Body of pancreas (tissue), 4 donors: ENCODE measurements around the gene GAN. TPM values are rescaled to one million over a fixed set of nuclear protein-coding genes. Genes with fewer than 3 reads are reported as not detected.

ENCODE experiments used
- ATAC-seq: fragments of 150-250 bp; one replicate; pipeline ENCODE4 v1.9.1; 2016
- DNase-seq, 4 donors: peaks; one replicate each; pipeline ENCODE4 v3.0.0-alpha.2; 2019
- H3K27ac ChIP-seq, 4 donors: fragments of 200-600 bp; sonication (generic); 1 replicate in 3 of 4; 2 replicates in 1 of 4; pipeline versions ENCODE4 v1.5.1 to v1.6.1; 2016 to 2019; ENCODE audit warnings: mild to moderate bottlenecking in 1 of 4, mixed read lengths in 1 of 4, moderate library complexity in 1 of 4
- H3K27me3 ChIP-seq, 2 donors: fragments of 200-600 bp; sonication (generic); one replicate each; pipeline ENCODE4 v1.6.0; 2016; ENCODE audit warnings: mild to moderate bottlenecking in 1 of 2
- H3K36me3 ChIP-seq, 2 donors: fragments of 200-600 bp; sonication (generic); replicated peaks in 1 of 2; 2 replicates each; pipeline ENCODE4 v1.5.1; 2016; ENCODE audit warnings: low read depth in 2 of 2; ENCODE audit not compliant: insufficient read depth in 1 of 2
- H3K4me1 ChIP-seq: fragments of 200-600 bp; sonication (generic); one replicate; pipeline ENCODE4 v1.6.0; 2016
- H3K4me3 ChIP-seq, 2 donors: fragments of 200-600 bp; sonication (generic); 1 replicate in 1 of 2; 2 replicates in 1 of 2; pipeline ENCODE4 v1.5.1; 2016 to 2019
- H3K9me3 ChIP-seq, 3 donors: fragments of 200-600 bp; sonication (generic); 1 replicate in 2 of 3; 2 replicates in 1 of 3; pipeline ENCODE4 v1.5.1; 2016
- CTCF ChIP-seq, 7 experiments: fragments of 450-650 bp in 4 of 7; fragments of 200-600 bp in 3 of 7; sonication (generic) in 3 of 7; IDR thresholded peaks; one replicate each; pipeline ENCODE4 v1.5.1; 2016 to 2019; ENCODE audit warnings: antibody characterized with exemption in 7 of 7
- POLR2A ChIP-seq, 3 donors: fragments of 450-650 bp; IDR thresholded peaks; one replicate each; pipeline ENCODE4 v1.6.1; 2016; ENCODE audit warnings: antibody characterized with exemption in 3 of 3, mild to moderate bottlenecking in 2 of 3
- WGBS, 2 donors: methylation state at CpG; one replicate each; pipeline ENCODE4 v1.1.5; 2017; 5-methylcytosine and 5-hydroxymethylcytosine counted together
- intact Hi-C: fragments of 100-400 bp; cut with DNase I; formaldehyde crosslinking; loops from one replicate; pipeline ENCODE4 v1.15.1; 2023
- total RNA-seq, 2 donors: library from RNA; depleted of rRNA; stranded (reverse); fragments of >200 nt; gene quantifications; one replicate each; pipeline ENCODE4 v1.1.0, GENCODE V29; 2016

Gene GAN
- total RNA-seq, 2 donors from 2014 or later: 3.6 to 4.9 TPM

DNA sequence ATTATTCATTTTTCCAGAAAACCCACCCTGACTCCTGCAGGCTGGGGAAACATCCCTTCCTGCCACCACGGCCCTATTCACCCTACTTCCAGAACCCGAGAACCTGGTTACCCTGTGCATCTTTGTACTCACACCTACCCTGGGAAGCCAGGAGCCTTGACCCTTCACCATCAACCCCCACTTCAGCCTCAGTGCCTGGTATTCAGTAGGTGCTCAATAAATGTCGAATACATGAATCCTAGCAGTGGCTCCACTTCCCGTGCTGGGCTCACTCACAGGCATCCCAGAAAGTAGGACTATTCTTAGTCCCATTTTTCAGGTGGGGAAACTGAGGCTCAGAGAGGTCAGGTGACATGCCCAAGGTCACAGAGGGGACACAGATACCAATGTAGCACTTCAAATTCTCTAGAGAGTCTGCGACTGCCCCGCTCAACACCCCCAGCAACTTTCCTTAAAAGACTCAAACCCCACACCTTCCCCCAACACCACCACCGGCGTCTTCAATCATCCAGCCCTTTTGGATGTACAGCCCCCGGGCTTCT lies 93.7 kb downstream of the GAN start:
- 69 to 72% methylated on average over 9 of the region's 9 CpGs for WGBS, 2 donors
- Histone ChIP-seq H3K36me3 (no peaks in the 10 kb centered on the region), H3K27ac (no peak overlapping the region), H3K4me1 (peaks cover 5% of the 10 kb centered on the region), H3K9me3 (no peaks in the 10 kb centered on the region), H3K27me3 (no peaks in the 10 kb centered on the region), H3K4me3 (no peak overlapping the region)
- ATAC-seq (no peak), DNase-seq (no peak)
- TF ChIP-seq CTCF (IDR thresholded peaks at IDR 0.05) (no peak), POLR2A (IDR thresholded peaks at IDR 0.05) (no peak)
- intact Hi-C loops: no loop called here

- H3K4me3 ChIP-seq: no peak overlapping the region
- H3K9me3 ChIP-seq: no peaks in the 10 kb centered on the region
- H3K4me1 ChIP-seq: no peaks in the 10 kb centered on the region
- H3K27ac ChIP-seq: no peak overlapping the region
- no peak for ATAC-seq
- intact Hi-C loops: no loop called here
- TF ChIP-seq CTCF (IDR thresholded peaks at IDR 0.05) (no peak), POLR2A (IDR thresholded peaks at IDR 0.05) (no peak)
- H3K27me3 ChIP-seq: no peaks in the 10 kb centered on the region
- DNase-seq: no peak
- no peaks in the 10 kb centered on the region for H3K36me3 ChIP-seq
- 48 to 61% methylated on average over 13 of the region's 13 CpGs for WGBS, 2 donors
These were observed 94.3 kb downstream of the GAN start for GRCh38 chr16:81409016-81409556.

DNA sequence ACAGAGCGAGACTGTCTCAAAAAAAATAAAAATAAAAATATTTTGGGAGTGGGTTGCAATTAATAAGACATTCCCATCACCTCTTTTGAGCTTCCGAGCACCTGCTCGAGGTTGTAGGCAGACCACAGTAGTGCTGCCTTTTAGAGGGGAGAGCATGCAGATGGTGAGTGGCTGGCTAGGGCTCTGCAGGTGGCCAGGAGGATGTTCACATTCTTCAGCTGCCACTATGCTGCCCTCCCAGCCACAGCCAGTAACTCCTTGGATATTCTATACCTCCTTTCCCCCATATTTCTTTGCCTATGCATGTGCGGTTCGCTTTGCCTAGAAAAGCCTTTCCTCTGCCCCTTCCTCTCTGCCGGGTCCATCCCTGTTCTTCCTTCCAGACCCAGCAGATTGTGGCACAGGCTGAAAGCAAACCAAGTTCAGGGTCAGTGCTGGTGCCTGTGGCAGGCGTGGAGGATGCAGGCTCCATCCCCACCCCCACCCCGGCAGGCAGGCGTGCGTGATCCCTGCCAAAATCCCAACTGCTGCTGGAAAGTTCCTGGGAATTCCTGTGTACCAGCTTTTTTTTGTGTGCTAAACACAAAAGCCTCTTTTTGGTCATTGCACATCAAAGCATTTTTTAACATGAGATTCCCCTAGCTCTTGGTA lies 96.0 kb downstream of the GAN start:
- no peaks in the 10 kb centered on the region for H3K9me3 ChIP-seq
- intact Hi-C loops: no loop called here
- no peaks in the 10 kb centered on the region for H3K4me1 ChIP-seq
- 51 to 61% methylated on average over 9 to 10 of the region's 10 CpGs for WGBS, 2 donors
- ATAC-seq (no peak), DNase-seq (no peak)
- H3K36me3 ChIP-seq: no peaks in the 10 kb centered on the region
- H3K27ac ChIP-seq: no peak overlapping the region
- no peaks in the 10 kb centered on the region for H3K27me3 ChIP-seq
- no peak overlapping the region for H3K4me3 ChIP-seq
- no peak for TF ChIP-seq CTCF (IDR thresholded peaks at IDR 0.05)
- no peak for TF ChIP-seq POLR2A (IDR thresholded peaks at IDR 0.05)

GRCh38 chr16:81413245-81413990 lies 98.7 kb downstream of the GAN start:
- TF ChIP-seq CTCF (IDR thresholded peaks at IDR 0.05) (no peak), POLR2A (IDR thresholded peaks at IDR 0.05) (no peak)
- no peaks in the 10 kb centered on the region for H3K27me3 ChIP-seq
- no peaks in the 10 kb centered on the region for H3K9me3 ChIP-seq
- H3K36me3 ChIP-seq: no peaks in the 10 kb centered on the region
- intact Hi-C loops: no loop called here
- 84 to 85% methylated on average over 11 of the region's 11 CpGs for WGBS, 2 donors
- no peaks in the 10 kb centered on the region for H3K4me1 ChIP-seq
- no peak overlapping the region for H3K27ac ChIP-seq
- ATAC-seq: no peak
- no peak for DNase-seq
- H3K4me3 ChIP-seq: no peak overlapping the region
